MM.1S (cell line): ENCODE measurements around the gene TSSK6.

Experiments
- CTCF ChIP-seq: fragments of 300-600 bp; sonication (generic); IDR thresholded peaks from 2 replicates; pipeline ENCODE4 v1.5.1; 2016; ENCODE audit warnings: antibody characterized with exemption, low read length, mixed read lengths
- EZH2 ChIP-seq: fragments of 300-600 bp; sonication (generic); optimal IDR thresholded peaks from 2 replicates; pipeline ENCODE3; 2017; ENCODE audit warnings: low read depth, mild to moderate bottlenecking, antibody characterized with exemption, low read length, mixed read lengths
- EZH2phosphoT487 ChIP-seq: fragments of 300-600 bp; sonication (generic); IDR thresholded peaks from 2 replicates; pipeline ENCODE4 v1.6.1; 2018; ENCODE audit warnings: antibody characterized with exemption, low read length

- TF ChIP-seq CTCF (no peak), EZH2 (no peak), EZH2phosphoT487 (no peak)
Observed at GRCh38 chr19:19471682-19472081, 43.7 kb downstream of the TSSK6 start.
